ENCODE results near the gene RO60.

- no peak for TF ChIP-seq CTCF (IDR thresholded peaks at IDR 0.05; ENCODE audit: insufficient read depth, low read length)
- no peak for TF ChIP-seq POLR2AphosphoS5 (IDR thresholded peaks at IDR 0.05; ENCODE audit: low read depth)
- TF ChIP-seq REST (IDR thresholded peaks at IDR 0.05; ENCODE audit: insufficient replicate concordance, low read depth): no peak
- TF ChIP-seq GABPA (IDR thresholded peaks at IDR 0.05; ENCODE audit: low read depth): no peak
Observed at GRCh38 chr1:193070942-193071341, 11.5 kb downstream of the RO60 start.
